ENCODE data around the gene SMLR1.
"Not testable (repeated sequence)": the region's sequence is repeated elsewhere in the genome, so short reads cannot be mapped to it uniquely, and the experiment has no call there.

Gene SMLR1

DNA sequence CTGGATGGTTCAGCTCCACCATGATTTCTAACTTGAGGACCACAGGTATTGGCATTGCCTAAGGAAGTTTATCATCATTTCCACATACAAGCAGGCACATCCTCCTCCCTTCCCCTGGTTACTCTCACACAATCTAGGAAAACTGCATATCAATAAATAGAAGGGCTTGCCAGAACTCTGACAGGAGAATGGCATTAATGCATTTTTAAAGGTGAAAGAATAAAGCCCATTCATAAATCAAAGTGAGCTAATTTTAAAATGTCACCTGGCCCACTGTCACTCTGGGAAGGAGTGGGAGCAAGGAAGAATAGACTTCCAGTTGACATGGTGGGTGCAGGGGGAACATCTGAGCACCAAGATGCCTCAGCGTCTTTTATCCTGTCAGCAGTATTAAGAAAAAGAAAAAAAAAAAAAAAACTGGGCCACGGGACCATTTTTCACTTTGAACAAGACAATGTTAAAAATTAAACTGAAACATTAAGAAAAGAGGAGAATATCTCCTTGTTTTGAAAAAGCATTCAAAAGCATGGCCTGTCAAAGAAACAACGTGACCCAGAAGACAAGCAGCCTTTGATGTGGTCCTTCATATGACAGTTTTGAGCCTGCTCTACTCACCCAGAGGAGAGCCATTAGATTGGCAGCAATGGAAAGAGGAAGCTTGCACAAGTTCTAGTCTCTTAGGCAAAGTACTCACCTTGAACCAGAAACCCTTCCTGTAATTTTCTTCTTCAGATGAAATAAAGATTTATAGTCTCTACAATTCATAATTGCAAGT lies 39.3 kb upstream of the SMLR1 start:
- DNase-seq (ENCODE audit: low spot score) = no peak
- TF ChIP-seq, protein P1, sequence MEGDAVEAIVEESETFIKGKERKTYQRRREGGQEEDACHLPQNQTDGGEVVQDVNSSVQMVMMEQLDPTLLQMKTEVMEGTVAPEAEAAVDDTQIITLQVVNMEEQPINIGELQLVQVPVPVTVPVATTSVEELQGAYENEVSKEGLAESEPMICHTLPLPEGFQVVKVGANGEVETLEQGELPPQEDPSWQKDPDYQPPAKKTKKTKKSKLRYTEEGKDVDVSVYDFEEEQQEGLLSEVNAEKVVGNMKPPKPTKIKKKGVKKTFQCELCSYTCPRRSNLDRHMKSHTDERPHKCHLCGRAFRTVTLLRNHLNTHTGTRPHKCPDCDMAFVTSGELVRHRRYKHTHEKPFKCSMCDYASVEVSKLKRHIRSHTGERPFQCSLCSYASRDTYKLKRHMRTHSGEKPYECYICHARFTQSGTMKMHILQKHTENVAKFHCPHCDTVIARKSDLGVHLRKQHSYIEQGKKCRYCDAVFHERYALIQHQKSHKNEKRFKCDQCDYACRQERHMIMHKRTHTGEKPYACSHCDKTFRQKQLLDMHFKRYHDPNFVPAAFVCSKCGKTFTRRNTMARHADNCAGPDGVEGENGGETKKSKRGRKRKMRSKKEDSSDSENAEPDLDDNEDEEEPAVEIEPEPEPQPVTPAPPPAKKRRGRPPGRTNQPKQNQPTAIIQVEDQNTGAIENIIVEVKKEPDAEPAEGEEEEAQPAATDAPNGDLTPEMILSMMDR (IDR thresholded peaks at IDR 0.05; ENCODE audit: extremely low read depth, insufficient read depth, missing control alignments) = no peak

DNA sequence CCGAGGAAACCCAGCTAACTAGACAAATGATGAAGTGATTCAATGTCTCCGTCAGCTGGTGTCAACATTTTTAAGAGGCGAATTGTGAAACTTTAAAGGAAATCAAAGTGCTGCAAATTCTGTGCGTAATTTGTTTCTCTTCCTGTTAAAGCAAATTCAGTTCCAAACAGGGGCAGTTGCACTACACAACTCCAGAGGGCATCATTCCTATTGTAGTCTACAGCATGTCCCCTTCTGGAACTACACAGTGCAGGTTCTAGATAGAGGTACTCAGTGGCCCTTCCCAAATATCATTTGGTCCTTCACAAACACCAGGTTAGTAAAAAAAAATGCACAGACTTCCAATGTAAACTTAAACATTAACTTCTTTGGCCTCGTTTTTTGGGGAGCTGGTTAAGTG lies 38.3 kb upstream of the SMLR1 start:
- in situ Hi-C loops (cut with MboI; ENCODE audit: low pct_unique_long_range_greater_than_20kb, low sequenced_read_pairs, unreplicated experiment) = no loop called here
- DNase-seq (ENCODE audit: low spot score) = no peak
- TF ChIP-seq, protein P1 (IDR thresholded peaks at IDR 0.05; ENCODE audit: extremely low read depth, insufficient read depth, missing control alignments) = no peak

More for the DNA sequence above, 39.3 kb upstream of the SMLR1 start:
- in situ Hi-C loops (cut with MboI; ENCODE audit: low pct_unique_long_range_greater_than_20kb, low sequenced_read_pairs, unreplicated experiment) = no loop called here

DNA sequence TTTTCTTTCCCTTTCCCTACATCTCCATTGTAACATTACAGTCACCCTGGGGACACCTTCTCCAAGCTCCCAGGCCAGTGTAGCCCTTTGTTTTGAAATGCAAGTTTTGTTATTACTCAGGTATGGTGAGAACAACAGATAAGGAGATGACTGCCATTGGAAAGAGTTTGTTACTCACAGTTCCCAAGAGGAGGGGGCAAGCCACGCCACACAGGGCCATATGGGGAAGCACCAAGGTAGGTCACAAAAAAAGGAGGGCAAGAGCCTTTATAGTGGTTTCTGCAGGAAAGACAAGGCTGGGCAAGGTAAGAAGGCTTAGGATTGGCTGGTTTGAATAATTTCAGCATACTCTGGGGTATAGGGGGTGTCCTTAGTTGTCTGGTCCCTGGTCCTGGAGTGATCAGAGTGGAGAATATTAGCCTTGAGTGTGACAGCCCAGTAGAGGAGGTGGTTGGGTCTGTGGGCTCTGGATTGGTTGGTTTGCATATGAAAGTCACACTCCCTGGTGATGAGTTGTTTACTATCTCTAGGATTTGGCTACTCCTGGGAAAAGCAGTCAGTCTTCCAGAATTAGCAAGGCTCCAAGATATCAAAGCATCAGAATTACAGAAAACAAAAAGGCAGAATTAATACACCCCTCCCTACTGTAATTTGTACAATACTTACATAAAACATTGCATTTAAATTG lies 33.1 kb upstream of the SMLR1 start:
- in situ Hi-C loops (cut with MboI; ENCODE audit: low pct_unique_long_range_greater_than_20kb, low sequenced_read_pairs, unreplicated experiment) = no loop called here
- DNase-seq (ENCODE audit: low spot score) = no peak
- TF ChIP-seq, protein P1 (IDR thresholded peaks at IDR 0.05; ENCODE audit: extremely low read depth, insufficient read depth, missing control alignments) = no peak

DNA sequence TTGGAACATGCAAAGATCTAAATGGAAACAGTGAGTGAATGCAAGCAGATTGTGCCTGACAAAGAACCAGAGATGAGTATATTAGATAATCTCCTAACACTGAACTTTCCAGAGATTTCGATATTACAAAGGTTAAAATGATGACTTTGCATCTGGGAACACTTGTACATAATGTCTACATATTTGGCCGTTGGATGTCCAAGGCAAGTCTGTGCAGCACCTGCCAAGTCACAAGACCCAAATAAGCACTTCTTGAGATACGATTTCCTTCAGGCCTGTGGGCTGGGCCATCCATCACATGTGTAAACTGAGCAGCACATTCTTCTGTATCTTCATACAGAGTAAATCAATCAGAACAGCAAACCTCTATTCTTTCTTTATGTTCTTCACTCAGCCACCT lies 32.5 kb upstream of the SMLR1 start:
- DNase-seq (ENCODE audit: low spot score) = no peak
- in situ Hi-C loops (cut with MboI; ENCODE audit: low pct_unique_long_range_greater_than_20kb, low sequenced_read_pairs, unreplicated experiment) = no loop called here
- TF ChIP-seq, protein P1 (IDR thresholded peaks at IDR 0.05; ENCODE audit: extremely low read depth, insufficient read depth, missing control alignments) = no peak

DNA sequence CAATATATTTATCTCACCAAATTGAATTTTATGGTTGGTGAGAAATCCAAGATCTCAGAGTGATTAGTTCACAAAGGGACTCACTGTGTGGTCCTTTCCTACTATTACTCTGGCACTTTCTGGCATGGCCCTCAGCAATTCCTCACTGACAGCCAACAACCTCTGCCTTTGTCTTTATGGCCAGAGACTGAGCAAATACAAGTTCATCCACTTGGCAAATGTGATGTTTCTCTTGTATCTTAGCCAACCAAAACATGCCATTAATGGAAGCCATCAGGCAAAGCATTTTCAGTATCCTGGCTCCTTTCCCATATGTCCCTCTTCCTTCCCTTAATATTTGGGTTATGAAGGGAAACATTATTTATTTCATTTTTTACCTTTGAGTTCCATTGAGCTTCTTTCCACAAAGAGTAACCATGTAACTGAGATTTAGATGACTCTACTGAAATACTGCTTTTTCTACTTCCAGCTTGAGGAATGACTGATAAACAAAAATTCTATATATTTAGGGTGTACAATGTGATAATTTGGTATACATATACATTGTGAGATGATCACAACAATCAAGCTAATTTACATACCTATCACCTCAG lies 30.8 kb upstream of the SMLR1 start:
- in situ Hi-C loops (cut with MboI; ENCODE audit: low pct_unique_long_range_greater_than_20kb, low sequenced_read_pairs, unreplicated experiment) = no loop called here
- TF ChIP-seq, protein P1 (IDR thresholded peaks at IDR 0.05; ENCODE audit: extremely low read depth, insufficient read depth, missing control alignments) = no peak
- no peak for DNase-seq (ENCODE audit: low spot score)

DNA sequence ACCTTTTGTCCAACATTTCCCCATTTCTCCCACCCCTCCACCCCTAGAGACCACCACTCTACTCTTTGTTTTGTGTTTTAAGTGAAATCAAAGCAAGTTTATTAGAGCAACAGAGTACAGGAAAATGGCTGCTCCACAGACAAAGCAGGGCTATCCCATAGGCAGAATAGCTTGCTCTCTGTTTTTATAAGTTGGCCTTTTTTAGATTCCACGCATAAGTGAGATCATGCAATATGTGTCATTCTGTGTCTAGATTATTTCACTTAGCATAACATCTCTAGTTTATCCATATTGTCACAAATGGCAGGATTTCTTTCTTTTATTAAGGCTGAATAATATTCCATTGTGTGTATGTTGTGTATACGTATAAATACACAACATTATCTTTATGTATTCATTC lies 30.1 kb upstream of the SMLR1 start:
- no peak for DNase-seq (ENCODE audit: low spot score)
- TF ChIP-seq, protein P1 (IDR thresholded peaks at IDR 0.05; ENCODE audit: extremely low read depth, insufficient read depth, missing control alignments) = no peak
- in situ Hi-C loops (cut with MboI; ENCODE audit: low pct_unique_long_range_greater_than_20kb, low sequenced_read_pairs, unreplicated experiment) = no loop called here

- DNase-seq (ENCODE audit: low spot score); in situ Hi-C loops (cut with MboI; ENCODE audit: low pct_unique_long_range_greater_than_20kb, low sequenced_read_pairs, unreplicated experiment): not testable (repeated sequence)
Measured at GRCh38 chr6:130801368-130801767, 25.8 kb upstream of the SMLR1 start.
